ENCODE measurements around the gene IKBKE.

DNA sequence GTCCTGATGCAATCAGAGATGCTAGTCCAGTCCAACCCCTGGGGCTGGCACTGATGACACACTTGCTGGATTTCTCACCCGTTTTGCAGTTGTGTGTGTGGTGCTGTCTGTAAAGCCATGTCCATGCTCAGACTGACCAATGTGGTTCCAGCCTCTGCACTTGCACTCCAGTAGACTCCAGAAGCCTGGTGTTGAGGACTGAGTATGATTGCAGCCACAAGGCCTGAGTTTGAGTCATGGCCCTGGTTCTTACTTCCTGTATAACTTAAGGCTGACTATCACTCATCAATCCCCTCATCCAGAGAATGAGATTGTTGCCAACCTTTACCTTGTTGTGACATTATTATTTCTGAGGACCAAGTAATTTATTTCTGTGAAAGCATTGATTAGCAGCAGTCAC is 34.8 kb upstream of the IKBKE start:
- TF ChIP-seq, protein P1, sequence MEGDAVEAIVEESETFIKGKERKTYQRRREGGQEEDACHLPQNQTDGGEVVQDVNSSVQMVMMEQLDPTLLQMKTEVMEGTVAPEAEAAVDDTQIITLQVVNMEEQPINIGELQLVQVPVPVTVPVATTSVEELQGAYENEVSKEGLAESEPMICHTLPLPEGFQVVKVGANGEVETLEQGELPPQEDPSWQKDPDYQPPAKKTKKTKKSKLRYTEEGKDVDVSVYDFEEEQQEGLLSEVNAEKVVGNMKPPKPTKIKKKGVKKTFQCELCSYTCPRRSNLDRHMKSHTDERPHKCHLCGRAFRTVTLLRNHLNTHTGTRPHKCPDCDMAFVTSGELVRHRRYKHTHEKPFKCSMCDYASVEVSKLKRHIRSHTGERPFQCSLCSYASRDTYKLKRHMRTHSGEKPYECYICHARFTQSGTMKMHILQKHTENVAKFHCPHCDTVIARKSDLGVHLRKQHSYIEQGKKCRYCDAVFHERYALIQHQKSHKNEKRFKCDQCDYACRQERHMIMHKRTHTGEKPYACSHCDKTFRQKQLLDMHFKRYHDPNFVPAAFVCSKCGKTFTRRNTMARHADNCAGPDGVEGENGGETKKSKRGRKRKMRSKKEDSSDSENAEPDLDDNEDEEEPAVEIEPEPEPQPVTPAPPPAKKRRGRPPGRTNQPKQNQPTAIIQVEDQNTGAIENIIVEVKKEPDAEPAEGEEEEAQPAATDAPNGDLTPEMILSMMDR (IDR thresholded peaks at IDR 0.05) = no peak
- TF ChIP-seq TCF7L2 (IDR thresholded peaks at IDR 0.05; ENCODE audit: low read depth, low read length) = no peak
